HepG2 (cell line): ENCODE results near the gene ITGAE. TPM values are rescaled to one million over a fixed set of nuclear protein-coding genes. Genes with fewer than 3 reads are reported as not detected.
A peak's percentile ranks its signal among the peaks of the same experiment; 100 is the strongest.

Experiments
- ATAC-seq: fragments of 200-7000 bp; cut with Tn5 transposase; 3 replicates; pipeline ENCODE4 v1.9.1; 2020; ENCODE audit warnings: mild to moderate bottlenecking, moderate library complexity
- BruUV-seq: library from RNA; stranded (reverse); fragments of 400-500 nt; replicated peaks from 2 replicates; lab custom pipeline; 2021; lab: Mats Ljungman, UMichigan
- CTCF ChIA-PET: fragments of 300-600 bp; formaldehyde crosslinking; extraction: SDS; loops from one replicate; lab custom pipeline; 2021; ENCODE audit warnings: low total read pairs, inconsistent platforms, low intra/inter-chr PET ratio; lab: Yijun Ruan, JAX
- POLR2A ChIA-PET: fragments of 350-600 bp; sonication (Branson Sonifier 250); formaldehyde crosslinking; loops from one replicate; lab custom pipeline; 2020; ENCODE audit warnings: antibody characterized with exemption, inconsistent platforms; lab: Yijun Ruan, JAX
- DNase-seq: peaks from one replicate; pipeline ENCODE4 v3.0.0-alpha.2; 2015; ENCODE audit warnings: low spot score
- FAIRE-seq: peaks from 3 replicates; lab custom pipeline; 2011; peaks lifted over from hg19 to GRCh38; lab: Jason Lieb, UNC
- H2AFZ ChIP-seq: one replicate; pipeline ENCODE4 v1.6.1; 2011; ENCODE audit warnings: low read length, inconsistent platforms
- H3K27ac ChIP-seq: fragments of 300-600 bp; 3 replicates; pipeline ENCODE4 v1.8.0; 2011; ENCODE audit warnings: mixed run types, mild to moderate bottlenecking, mixed read lengths, low read length, inconsistent platforms; ENCODE audit not compliant: insufficient read depth; ENCODE audit errors: extremely low read length
- H3K27me3 ChIP-seq, 2 experiments: fragments of 200-600 bp in 1 of 2; 2 replicates in 1 of 2; 3 replicates in 1 of 2; pipeline versions ENCODE4 v1.6.0 to v1.8.0; 2011; ENCODE audit warnings: low read length in 2 of 2, mild to moderate bottlenecking in 2 of 2, moderate library complexity in 2 of 2, inconsistent platforms in 1 of 2; ENCODE audit not compliant: insufficient read depth in 2 of 2, control insufficient read depth in 1 of 2
- H3K36me3 ChIP-seq, 2 experiments: fragments of 200-600 bp in 1 of 2; replicated peaks in 1 of 2; 2 replicates in 1 of 2; 3 replicates in 1 of 2; pipeline versions ENCODE4 v1.5.1 to v1.8.0; 2011; ENCODE audit warnings: low read length in 2 of 2, inconsistent platforms in 1 of 2; ENCODE audit not compliant: insufficient read depth in 2 of 2, control insufficient read depth in 1 of 2
- H3K4me1 ChIP-seq: 2 replicates; pipeline ENCODE4 v1.5.1; 2012; ENCODE audit warnings: low read length, inconsistent platforms; ENCODE audit not compliant: insufficient read depth
- H3K4me2 ChIP-seq: 2 replicates; pipeline ENCODE4 v1.6.0; 2011; ENCODE audit warnings: low read depth, low read length, inconsistent platforms
- H3K4me3 ChIP-seq, 3 experiments: fragments of 200-600 bp in 1 of 3; sonication (generic), shearing (Covaris generic) in 1 of 3; replicated peaks in 1 of 3; 2 replicates each; pipeline ENCODE4 v1.5.1; 2011 to 2016; ENCODE audit warnings: low read length in 3 of 3, inconsistent platforms in 2 of 3, low read depth in 2 of 3, mild to moderate bottlenecking in 2 of 3, control low read depth in 1 of 3, mixed read lengths in 1 of 3; ENCODE audit not compliant: insufficient read depth in 1 of 3
- H3K79me2 ChIP-seq: one replicate; pipeline ENCODE4 v1.6.1; 2011; ENCODE audit warnings: low read length, inconsistent platforms; ENCODE audit not compliant: insufficient read depth
- H3K9ac ChIP-seq: 2 replicates; pipeline ENCODE4 v1.6.0; 2011; ENCODE audit warnings: mild to moderate bottlenecking, low read depth, low read length, inconsistent platforms; ENCODE audit not compliant: insufficient read depth
- H3K9me3 ChIP-seq: 2 replicates; pipeline ENCODE4 v1.5.1; 2012; ENCODE audit warnings: mild to moderate bottlenecking, low read length
- H4K20me1 ChIP-seq: 2 replicates; pipeline ENCODE4 v1.6.0; 2011; ENCODE audit warnings: inconsistent platforms, mild to moderate bottlenecking, low read length, moderate library complexity; ENCODE audit not compliant: insufficient read depth
- CAMTA2 ChIP-seq: sonication (generic); formaldehyde crosslinking; IDR thresholded peaks from 2 replicates; pipeline ENCODE4 v1.4.0; 2020; ENCODE audit warnings: mild to moderate bottlenecking, missing genetic modification reagents, borderline replicate concordance
- DDIT3 ChIP-seq: sonication (generic); formaldehyde crosslinking; IDR thresholded peaks from 2 replicates; pipeline ENCODE4 v1.4.0; 2020; ENCODE audit warnings: mild to moderate bottlenecking, missing genetic modification reagents
- PAWR ChIP-seq: sonication (generic); formaldehyde crosslinking; IDR thresholded peaks from 2 replicates; pipeline ENCODE4 v1.4.0; 2020; ENCODE audit warnings: missing genetic modification reagents, mild to moderate bottlenecking, borderline replicate concordance
- PREB ChIP-seq: sonication (generic); formaldehyde crosslinking; IDR thresholded peaks from 2 replicates; pipeline ENCODE4 v1.4.0; 2020; ENCODE audit warnings: missing genetic modification reagents
- YEATS2 ChIP-seq: sonication (generic); formaldehyde crosslinking; IDR thresholded peaks from 2 replicates; pipeline ENCODE4 v1.4.0; 2020; ENCODE audit warnings: missing genetic modification reagents, borderline replicate concordance
- ZNF264 ChIP-seq: sonication (generic); formaldehyde crosslinking; IDR thresholded peaks from 2 replicates; pipeline ENCODE4 v1.4.0; 2020; ENCODE audit warnings: missing genetic modification reagents
- WGBS: methylation state at CpG from one replicate; pipeline ENCODE4 v1.1.6; 2017; ENCODE audit warnings: low lambda C conversion rate; 5-methylcytosine and 5-hydroxymethylcytosine counted together
- in situ Hi-C: cut with HindIII; loops from 2 replicates; pipeline ENCODE4 v1.10.0; 2017; ENCODE audit warnings: low pct_unique_long_range_greater_than_20kb; ENCODE audit not compliant: extremely low pct_ligation_motif_present
- intact Hi-C: fragments of 100-400 bp; cut with micrococcal nuclease; formaldehyde crosslinking; loops from one replicate; pipeline ENCODE4 v1.10.0; 2022; ENCODE audit not compliant: unreplicated experiment
- polyA plus RNA-seq, 8 experiments: library from polyadenylated mRNA; depleted of rRNA in 3 of 8; stranded (reverse) in 7 of 8; unstranded in 1 of 8; fragments of >200 nt; fragmentation: Illumina TruSeq in 4 of 8; extraction: Trizol in 4 of 8; gene quantifications; 2 replicates each; pipeline versions ENCODE4 v1.2.1 to v1.2.3, GENCODE V29; 2011 to 2016; ENCODE audit warnings: low read depth in 4 of 8, missing spikeins in 1 of 8, mixed read lengths in 1 of 8; ENCODE audit not compliant: insufficient read depth in 1 of 8
- total RNA-seq, 5 experiments: library from RNA; depleted of rRNA; stranded (reverse); fragments of >200 nt; fragmentation: Illumina TruSeq; extraction: Trizol; gene quantifications; 2 replicates each; pipeline ENCODE4 v1.2.3, GENCODE V29; 2016; ENCODE audit warnings: low read depth in 1 of 5
- TF ChIP-seq, protein P1 (sequence below): IDR thresholded peaks from 2 replicates; pipeline ENCODE4 v1.6.1; 2016; ENCODE audit warnings: mild to moderate bottlenecking

Gene ITGAE
- total and polyA plus RNA-seq, 2 of the 13 experiments (the other 11 are each of a cell fraction or from before 2014, with no cell fraction given) = 42.3 to 49.0 TPM

DNA sequence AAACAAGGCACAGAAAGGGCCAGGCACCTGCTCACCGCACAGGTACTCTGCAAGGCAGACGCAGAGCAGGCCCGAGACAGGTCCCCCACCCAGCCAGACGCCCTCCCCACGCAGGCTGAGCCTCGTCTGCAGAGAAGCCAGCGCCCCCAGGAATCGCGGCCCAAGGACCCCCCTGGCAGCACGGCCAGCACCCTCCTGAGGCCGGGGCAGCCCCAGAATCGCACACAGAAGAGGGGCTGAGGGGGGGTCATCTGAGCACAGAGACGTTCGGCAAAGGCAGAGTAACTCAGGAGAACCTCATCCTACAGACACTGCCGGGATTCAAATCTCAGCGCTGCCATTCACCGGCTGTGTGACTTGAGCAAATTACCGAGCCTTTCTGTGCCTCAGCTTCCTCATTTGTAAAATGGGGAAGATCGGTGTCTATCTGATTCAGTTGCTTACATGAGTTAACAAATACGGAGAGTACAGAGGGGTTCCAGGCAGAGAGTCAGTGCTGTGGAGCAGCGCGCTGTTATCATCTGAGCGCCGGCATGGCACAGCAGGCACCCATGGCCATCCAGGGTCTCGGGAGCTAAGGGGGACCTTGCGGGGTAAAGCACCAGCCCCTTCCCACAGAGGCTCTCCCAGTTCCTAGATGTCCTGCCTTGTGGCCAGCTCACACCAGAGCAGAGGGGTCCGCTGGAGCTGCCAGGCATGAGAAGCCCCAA, 122.0 kb downstream of the ITGAE start:
- H3K4me1 ChIP-seq = peaks cover 21% of the 10 kb centered on the region
- H4K20me1 ChIP-seq = no peaks in the 10 kb centered on the region
- H3K27ac ChIP-seq = no peak overlapping the region
- in situ Hi-C loops = no loop called here
- no peaks in the 10 kb centered on the region for H3K36me3 ChIP-seq
- H3K4me3 ChIP-seq = peak overlapping the region in 1 of 3 experiments; percentile 57; a peak in 1 of 6 replicates
- DNase-seq (no peak), FAIRE-seq (no peak), ATAC-seq (no peak)
- intact Hi-C loops = no loop called here
- peak overlapping the region; percentile 42; the same call in 1 of the 2 replicates for H3K9ac ChIP-seq
- ChIA-PET CTCF (no interaction called here), POLR2A (interaction anchor here (1.3 to 3.1 kb wide), 3 partner anchors 10 to 16 kb away, joined by 5 to 21 read pairs (median 8); partner anchors contain the start of genes EMC6 and TAX1BP3)
- H3K4me2 ChIP-seq = peak overlapping the region; percentile 69
- H2AFZ ChIP-seq = no peak overlapping the region
- WGBS = 86% methylated on average over 14 of the region's 27 CpGs
- TF ChIP-seq YEATS2 (CRISPR knock-in tag) (no peak), DDIT3 (CRISPR knock-in tag) (no peak), CAMTA2 (CRISPR knock-in tag) (no peak), PAWR (no peak), ZNF264 (CRISPR knock-in tag) (no peak), PREB (CRISPR knock-in tag) (no peak)
- TF ChIP-seq, protein P1, sequence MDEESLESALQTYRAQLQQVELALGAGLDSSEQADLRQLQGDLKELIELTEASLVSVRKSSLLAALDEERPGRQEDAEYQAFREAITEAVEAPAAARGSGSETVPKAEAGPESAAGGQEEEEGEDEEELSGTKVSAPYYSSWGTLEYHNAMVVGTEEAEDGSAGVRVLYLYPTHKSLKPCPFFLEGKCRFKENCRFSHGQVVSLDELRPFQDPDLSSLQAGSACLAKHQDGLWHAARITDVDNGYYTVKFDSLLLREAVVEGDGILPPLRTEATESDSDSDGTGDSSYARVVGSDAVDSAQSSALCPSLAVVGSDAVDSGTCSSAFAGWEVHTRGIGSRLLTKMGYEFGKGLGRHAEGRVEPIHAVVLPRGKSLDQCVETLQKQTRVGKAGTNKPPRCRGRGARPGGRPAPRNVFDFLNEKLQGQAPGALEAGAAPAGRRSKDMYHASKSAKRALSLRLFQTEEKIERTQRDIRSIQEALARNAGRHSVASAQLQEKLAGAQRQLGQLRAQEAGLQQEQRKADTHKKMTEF (CRISPR knock-in tag) = no peak
- no peaks in the 10 kb centered on the region for H3K9me3 ChIP-seq
- no TSS peak for BruUV-seq
- peaks cover 1 to 7% of the 10 kb centered on the region in 2 experiments; a peak in 3 of 5 replicates for H3K27me3 ChIP-seq
- no peaks in the 10 kb centered on the region for H3K79me2 ChIP-seq
